ENCODE results near the gene CHI3L1.

The CHI3L1 gene

GRCh38 chr1:203179667-203180005 is 6.9 kb downstream of the CHI3L1 start:
- no peak overlapping the region for H3K9ac ChIP-seq (ENCODE audit: low read depth, low read length)
- H3K4me2 ChIP-seq (ENCODE audit: low read length): no peak overlapping the region
- H3K36me3 ChIP-seq (ENCODE audit: insufficient read depth, low read length): no peaks in the 10 kb centered on the region
- no peaks in the 10 kb centered on the region for H3K27me3 ChIP-seq (ENCODE audit: control insufficient read depth, insufficient read depth, low read length)
- H3K4me3 ChIP-seq (ENCODE audit: low read length): no peak overlapping the region
- peaks cover 40% of the 10 kb centered on the region for H3K4me1 ChIP-seq (ENCODE audit: control insufficient read depth, insufficient read depth, low read length)
- H3K9me3 ChIP-seq (replicated peaks; ENCODE audit: low read length): no peaks in the 10 kb centered on the region

GRCh38 chr1:203178821-203179666 is 7.5 kb downstream of the CHI3L1 start:
- Histone ChIP-seq H3K9ac (ENCODE audit: low read depth, low read length) (no peak overlapping the region), H3K36me3 (ENCODE audit: insufficient read depth, low read length) (no peaks in the 10 kb centered on the region), H3K4me1 (ENCODE audit: control insufficient read depth, insufficient read depth, low read length) (peaks cover 45% of the 10 kb centered on the region), H3K4me2 (ENCODE audit: low read length) (no peak overlapping the region), H3K27me3 (ENCODE audit: control insufficient read depth, insufficient read depth, low read length) (no peaks in the 10 kb centered on the region), H3K4me3 (ENCODE audit: low read length) (no peak overlapping the region), H3K9me3 (replicated peaks; ENCODE audit: low read length) (no peaks in the 10 kb centered on the region)

- H3K4me1 ChIP-seq (ENCODE audit: control insufficient read depth, insufficient read depth, low read length): peaks cover 55% of the 10 kb centered on the region
- H3K9ac ChIP-seq (ENCODE audit: low read depth, low read length): peak overlapping the region; percentile 71
- no peaks in the 10 kb centered on the region for H3K9me3 ChIP-seq (replicated peaks; ENCODE audit: low read length)
- no peaks in the 10 kb centered on the region for H3K27me3 ChIP-seq (ENCODE audit: control insufficient read depth, insufficient read depth, low read length)
- peak overlapping the region; percentile 67 for H3K4me2 ChIP-seq (ENCODE audit: low read length)
- H3K36me3 ChIP-seq (ENCODE audit: insufficient read depth, low read length): no peaks in the 10 kb centered on the region
- peak overlapping the region; percentile 29 for H3K4me3 ChIP-seq (ENCODE audit: low read length)
Measured at GRCh38 chr1:203178083-203178482, 8.4 kb downstream of the CHI3L1 start.

- H3K4me1 ChIP-seq (ENCODE audit: control insufficient read depth, insufficient read depth, low read length): peaks cover 60% of the 10 kb centered on the region
- peak overlapping the region; percentile 71 for H3K9ac ChIP-seq (ENCODE audit: low read depth, low read length)
- H3K36me3 ChIP-seq (ENCODE audit: insufficient read depth, low read length): no peaks in the 10 kb centered on the region
- H3K4me2 ChIP-seq (ENCODE audit: low read length): peak overlapping the region; percentile 67
- H3K27me3 ChIP-seq (ENCODE audit: control insufficient read depth, insufficient read depth, low read length): no peaks in the 10 kb centered on the region
- H3K9me3 ChIP-seq (replicated peaks; ENCODE audit: low read length): no peaks in the 10 kb centered on the region
- H3K4me3 ChIP-seq (ENCODE audit: low read length): peak overlapping the region; percentile 29
Measured at GRCh38 chr1:203177470-203178039, 8.9 kb downstream of the CHI3L1 start.

GRCh38 chr1:203177036-203177405 is 9.5 kb downstream of the CHI3L1 start:
- peak overlapping the region; percentile 67 for H3K4me2 ChIP-seq (ENCODE audit: low read length)
- no peak overlapping the region for H3K4me3 ChIP-seq (ENCODE audit: low read length)
- H3K4me1 ChIP-seq (ENCODE audit: control insufficient read depth, insufficient read depth, low read length): peaks cover 63% of the 10 kb centered on the region
- H3K9ac ChIP-seq (ENCODE audit: low read depth, low read length): peak overlapping the region; percentile 66
- H3K27me3 ChIP-seq (ENCODE audit: control insufficient read depth, insufficient read depth, low read length): no peaks in the 10 kb centered on the region
- H3K9me3 ChIP-seq (replicated peaks; ENCODE audit: low read length): no peaks in the 10 kb centered on the region
- H3K36me3 ChIP-seq (ENCODE audit: insufficient read depth, low read length): no peaks in the 10 kb centered on the region

- Histone ChIP-seq H3K36me3 (ENCODE audit: insufficient read depth, low read length) (no peaks in the 10 kb centered on the region), H3K4me2 (ENCODE audit: low read length) (peak overlapping the region; percentile 67), H3K27me3 (ENCODE audit: control insufficient read depth, insufficient read depth, low read length) (no peaks in the 10 kb centered on the region), H3K9ac (ENCODE audit: low read depth, low read length) (peak overlapping the region; percentile 66), H3K9me3 (replicated peaks; ENCODE audit: low read length) (no peaks in the 10 kb centered on the region), H3K4me1 (ENCODE audit: control insufficient read depth, insufficient read depth, low read length) (peaks cover 63% of the 10 kb centered on the region), H3K4me3 (ENCODE audit: low read length) (no peak overlapping the region)
Measured at GRCh38 chr1:203176273-203177035, 10.1 kb downstream of the CHI3L1 start.

GRCh38 chr1:203175827-203176241 is 10.7 kb downstream of the CHI3L1 start:
- no peaks in the 10 kb centered on the region for H3K36me3 ChIP-seq (ENCODE audit: insufficient read depth, low read length)
- no peaks in the 10 kb centered on the region for H3K27me3 ChIP-seq (ENCODE audit: control insufficient read depth, insufficient read depth, low read length)
- H3K4me3 ChIP-seq (ENCODE audit: low read length): no peak overlapping the region
- H3K9me3 ChIP-seq (replicated peaks; ENCODE audit: low read length): no peaks in the 10 kb centered on the region
- peak overlapping the region; percentile 67 for H3K4me2 ChIP-seq (ENCODE audit: low read length)
- H3K4me1 ChIP-seq (ENCODE audit: control insufficient read depth, insufficient read depth, low read length): peaks cover 63% of the 10 kb centered on the region
- H3K9ac ChIP-seq (ENCODE audit: low read depth, low read length): peak overlapping the region; percentile 60

- no peaks in the 10 kb centered on the region for H3K36me3 ChIP-seq (ENCODE audit: insufficient read depth, low read length)
- H3K9me3 ChIP-seq (replicated peaks; ENCODE audit: low read length): no peaks in the 10 kb centered on the region
- H3K27me3 ChIP-seq (ENCODE audit: control insufficient read depth, insufficient read depth, low read length): no peaks in the 10 kb centered on the region
- peak within 1 kb of the TSS; percentile 60 for H3K9ac ChIP-seq (ENCODE audit: low read depth, low read length)
- H3K4me3 ChIP-seq (ENCODE audit: low read length): no peak within 1 kb of the TSS
- H3K4me2 ChIP-seq (ENCODE audit: low read length): peak within 1 kb of the TSS; percentile 67
- H3K4me1 ChIP-seq (ENCODE audit: control insufficient read depth, insufficient read depth, low read length): peaks cover 63% of the 10 kb centered on the region
Measured at GRCh38 chr1:203175237-203175826, 11.2 kb downstream of the CHI3L1 start, which contains the start of gene MYBPH. TSS of gene MYBPH (minus strand) at chr1:203175826. CDS start at chr1:203175755, 71 bp downstream.

- H3K4me3 ChIP-seq (ENCODE audit: low read length): no peak overlapping the region
- peaks cover 63% of the 10 kb centered on the region for H3K4me1 ChIP-seq (ENCODE audit: control insufficient read depth, insufficient read depth, low read length)
- no peak overlapping the region for H3K4me2 ChIP-seq (ENCODE audit: low read length)
- no peaks in the 10 kb centered on the region for H3K27me3 ChIP-seq (ENCODE audit: control insufficient read depth, insufficient read depth, low read length)
- H3K9ac ChIP-seq (ENCODE audit: low read depth, low read length): no peak overlapping the region
- no peaks in the 10 kb centered on the region for H3K9me3 ChIP-seq (replicated peaks; ENCODE audit: low read length)
- no peaks in the 10 kb centered on the region for H3K36me3 ChIP-seq (ENCODE audit: insufficient read depth, low read length)
Measured at GRCh38 chr1:203174324-203174985, 12.0 kb downstream of the CHI3L1 start.

GRCh38 chr1:203173566-203173965 is 12.9 kb downstream of the CHI3L1 start:
- no peaks in the 10 kb centered on the region for H3K27me3 ChIP-seq (ENCODE audit: control insufficient read depth, insufficient read depth, low read length)
- no peak overlapping the region for H3K4me2 ChIP-seq (ENCODE audit: low read length)

More at GRCh38 chr1:203173566-203173965, 12.9 kb downstream of the CHI3L1 start:
- peaks cover 59% of the 10 kb centered on the region for H3K4me1 ChIP-seq (ENCODE audit: control insufficient read depth, insufficient read depth, low read length)
- peak overlapping the region; percentile 49 for H3K9ac ChIP-seq (ENCODE audit: low read depth, low read length)
- H3K36me3 ChIP-seq (ENCODE audit: insufficient read depth, low read length): no peaks in the 10 kb centered on the region
- H3K4me3 ChIP-seq (ENCODE audit: low read length): no peak overlapping the region
- no peaks in the 10 kb centered on the region for H3K9me3 ChIP-seq (replicated peaks; ENCODE audit: low read length)

All from skeletal muscle satellite cell (primary cell).